ENCODE results near the gene PPP4R1. TPM values are rescaled to one million over a fixed set of nuclear protein-coding genes. Genes with fewer than 3 reads are reported as not detected.
A peak's percentile ranks its signal among the peaks of the same experiment; 100 is the strongest.

PPP4R1 gene
- total RNA-seq, 2 experiments from 2014 or later: 35.7 to 40.2 TPM

GRCh38 chr18:9563331-9563730, 51.0 kb downstream of the PPP4R1 start:
- H3K9me3 ChIP-seq (ENCODE audit: control insufficient read depth in 1 of 2, insufficient read depth in 1 of 2, low read length in 2 of 2): no peaks in the 10 kb centered on the region
- TF ChIP-seq, protein P1, sequence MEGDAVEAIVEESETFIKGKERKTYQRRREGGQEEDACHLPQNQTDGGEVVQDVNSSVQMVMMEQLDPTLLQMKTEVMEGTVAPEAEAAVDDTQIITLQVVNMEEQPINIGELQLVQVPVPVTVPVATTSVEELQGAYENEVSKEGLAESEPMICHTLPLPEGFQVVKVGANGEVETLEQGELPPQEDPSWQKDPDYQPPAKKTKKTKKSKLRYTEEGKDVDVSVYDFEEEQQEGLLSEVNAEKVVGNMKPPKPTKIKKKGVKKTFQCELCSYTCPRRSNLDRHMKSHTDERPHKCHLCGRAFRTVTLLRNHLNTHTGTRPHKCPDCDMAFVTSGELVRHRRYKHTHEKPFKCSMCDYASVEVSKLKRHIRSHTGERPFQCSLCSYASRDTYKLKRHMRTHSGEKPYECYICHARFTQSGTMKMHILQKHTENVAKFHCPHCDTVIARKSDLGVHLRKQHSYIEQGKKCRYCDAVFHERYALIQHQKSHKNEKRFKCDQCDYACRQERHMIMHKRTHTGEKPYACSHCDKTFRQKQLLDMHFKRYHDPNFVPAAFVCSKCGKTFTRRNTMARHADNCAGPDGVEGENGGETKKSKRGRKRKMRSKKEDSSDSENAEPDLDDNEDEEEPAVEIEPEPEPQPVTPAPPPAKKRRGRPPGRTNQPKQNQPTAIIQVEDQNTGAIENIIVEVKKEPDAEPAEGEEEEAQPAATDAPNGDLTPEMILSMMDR (IDR thresholded peaks at IDR 0.05): no peak
- peaks cover 51% of the 10 kb centered on the region for H3K36me3 ChIP-seq (ENCODE audit: insufficient read depth, low read length)
- no peak overlapping the region for H3K27ac Mint-ChIP-seq
- POLR2A ChIA-PET: interaction anchor here (1.0 kb wide), 1 partner anchor 85 kb away, joined by 4 read pairs; no protein-coding TSS in a partner anchor
- no peaks in the 10 kb centered on the region for H3K9me3 Mint-ChIP-seq
- H3K27me3 Mint-ChIP-seq: no peaks in the 10 kb centered on the region
- CTCF ChIA-PET: no interaction called here
- intact Hi-C loops (cut with DNase I, micrococcal nuclease): no loop called here
- no peak for DNase-seq
- no peak overlapping the region for H3K4me3 ChIP-seq (ENCODE audit: low read length)
- H3K27ac ChIP-seq (ENCODE audit: low read depth in 1 of 2, low read length in 2 of 2): no peak overlapping the region
- no peaks in the 10 kb centered on the region for H3K4me1 Mint-ChIP-seq (ENCODE audit: low read depth)
- H3K4me1 ChIP-seq (ENCODE audit: insufficient read depth, low read length): no peaks in the 10 kb centered on the region
- peaks cover 66% of the 10 kb centered on the region for H3K36me3 Mint-ChIP-seq (ENCODE audit: low read depth)
- ATAC-seq (ENCODE audit: poor library complexity): no peak
- H3K4me3 Mint-ChIP-seq: no peak overlapping the region
- H3K27me3 ChIP-seq (ENCODE audit: control insufficient read depth in 1 of 2, insufficient read depth in 2 of 2, low read length in 2 of 2): no peaks in the 10 kb centered on the region

DNA sequence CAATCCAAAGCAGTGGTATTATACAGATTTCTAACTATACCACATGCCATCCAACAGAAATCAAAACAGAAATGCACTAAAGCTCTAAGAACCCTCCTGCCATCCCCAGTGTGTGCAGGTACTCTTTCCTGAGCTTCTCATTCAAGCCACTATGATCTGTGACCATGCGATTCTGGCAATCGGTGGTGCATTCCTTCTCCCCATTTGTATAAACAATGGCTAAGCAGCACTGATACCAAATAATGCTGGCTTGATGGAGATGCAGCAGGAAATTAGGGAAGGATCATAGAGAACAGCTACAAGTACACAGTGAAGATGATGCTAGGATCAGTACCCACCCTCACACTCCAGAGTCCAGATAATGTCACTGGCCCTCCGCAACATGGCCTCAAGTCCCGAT, 51.8 kb downstream of the PPP4R1 start:
- no peaks in the 10 kb centered on the region for H3K27me3 Mint-ChIP-seq
- no peaks in the 10 kb centered on the region for H3K4me1 Mint-ChIP-seq (ENCODE audit: low read depth)
- H3K27ac Mint-ChIP-seq: no peak overlapping the region
- DNase-seq (no peak), ATAC-seq (ENCODE audit: poor library complexity) (no peak)
- no peaks in the 10 kb centered on the region for H3K4me1 ChIP-seq (ENCODE audit: insufficient read depth, low read length)
- H3K9me3 ChIP-seq (ENCODE audit: control insufficient read depth in 1 of 2, insufficient read depth in 1 of 2, low read length in 2 of 2): no peaks in the 10 kb centered on the region
- TF ChIP-seq, protein P1 (IDR thresholded peaks at IDR 0.05): no peak
- no peak overlapping the region for H3K4me3 Mint-ChIP-seq
- H3K9me3 Mint-ChIP-seq: no peaks in the 10 kb centered on the region
- H3K27ac ChIP-seq (ENCODE audit: low read depth in 1 of 2, low read length in 2 of 2): no peak overlapping the region
- H3K4me3 ChIP-seq (ENCODE audit: low read length): no peak overlapping the region
- peaks cover 72% of the 10 kb centered on the region for H3K36me3 Mint-ChIP-seq (ENCODE audit: low read depth)
- POLR2A ChIA-PET: interaction anchor here (1.0 kb wide), 1 partner anchor 85 kb away, joined by 4 read pairs; no protein-coding TSS in a partner anchor
- H3K27me3 ChIP-seq (ENCODE audit: control insufficient read depth in 1 of 2, insufficient read depth in 2 of 2, low read length in 2 of 2): no peaks in the 10 kb centered on the region
- H3K36me3 ChIP-seq (ENCODE audit: insufficient read depth, low read length): peaks cover 53% of the 10 kb centered on the region
- CTCF ChIA-PET: no interaction called here
- intact Hi-C loops (cut with DNase I, micrococcal nuclease): no loop called here

DNA sequence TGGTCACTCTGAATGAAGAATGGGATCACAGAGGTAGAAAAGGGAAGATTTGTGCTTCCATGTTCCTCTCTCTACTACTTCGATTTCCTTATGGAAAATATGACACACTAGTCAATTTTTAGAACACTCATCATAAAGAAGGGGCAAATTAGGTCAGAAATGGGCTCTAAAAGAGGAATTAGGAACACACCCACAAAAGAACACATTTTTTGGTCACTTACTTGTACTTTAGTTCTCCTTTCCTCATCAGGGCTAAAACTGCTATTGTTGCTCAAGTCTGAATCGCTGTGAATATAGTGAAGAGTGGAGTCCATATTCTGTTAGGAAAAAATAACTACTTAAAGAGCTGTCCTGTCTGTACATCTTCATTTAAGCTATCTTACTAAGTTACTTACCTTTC, 52.6 kb downstream of the PPP4R1 start:
- Histone ChIP-seq H3K27ac (ENCODE audit: low read depth in 1 of 2, low read length in 2 of 2) (no peak overlapping the region), H3K4me1 (ENCODE audit: insufficient read depth, low read length) (no peaks in the 10 kb centered on the region), H3K36me3 (ENCODE audit: insufficient read depth, low read length) (peaks cover 53% of the 10 kb centered on the region), H3K9me3 (ENCODE audit: control insufficient read depth in 1 of 2, insufficient read depth in 1 of 2, low read length in 2 of 2) (no peaks in the 10 kb centered on the region), H3K4me3 (ENCODE audit: low read length) (no peak overlapping the region), H3K27me3 (ENCODE audit: control insufficient read depth in 1 of 2, insufficient read depth in 2 of 2, low read length in 2 of 2) (no peaks in the 10 kb centered on the region)
- no peaks in the 10 kb centered on the region for H3K9me3 Mint-ChIP-seq
- no peaks in the 10 kb centered on the region for H3K4me1 Mint-ChIP-seq (ENCODE audit: low read depth)
- peaks cover 72% of the 10 kb centered on the region for H3K36me3 Mint-ChIP-seq (ENCODE audit: low read depth)
- intact Hi-C loops (cut with DNase I, micrococcal nuclease): no loop called here
- H3K27me3 Mint-ChIP-seq: no peaks in the 10 kb centered on the region
- ATAC-seq (ENCODE audit: poor library complexity) (no peak), DNase-seq (peak in 1 of 14 experiments; percentile 3)
- TF ChIP-seq, protein P1 (IDR thresholded peaks at IDR 0.05): no peak
- ChIA-PET POLR2A (no interaction called here), CTCF (no interaction called here)
- H3K27ac Mint-ChIP-seq: no peak overlapping the region
- H3K4me3 Mint-ChIP-seq: no peak overlapping the region
